HEK293 (cell line): ENCODE measurements around the gene PGAP6.

Experiments used
- ZNF837 ChIP-seq: fragments of 450-650 bp; formaldehyde crosslinking; IDR thresholded peaks from 2 replicates; pipeline ENCODE4 v1.5.1; 2016; ENCODE audit warnings: missing biosample characterization, missing genetic modification characterization
- TF ChIP-seq, protein P1 (sequence below): fragments of 450-650 bp; formaldehyde crosslinking; IDR thresholded peaks from 2 replicates; pipeline ENCODE4 v1.5.1; 2016; ENCODE audit warnings: missing biosample characterization, missing genetic modification characterization

GRCh38 chr16:321532-321931 is 60.2 kb downstream of the PGAP6 start:
- TF ChIP-seq ZNF837 (tag by site-specific recombination): no peak
- TF ChIP-seq, protein P1, sequence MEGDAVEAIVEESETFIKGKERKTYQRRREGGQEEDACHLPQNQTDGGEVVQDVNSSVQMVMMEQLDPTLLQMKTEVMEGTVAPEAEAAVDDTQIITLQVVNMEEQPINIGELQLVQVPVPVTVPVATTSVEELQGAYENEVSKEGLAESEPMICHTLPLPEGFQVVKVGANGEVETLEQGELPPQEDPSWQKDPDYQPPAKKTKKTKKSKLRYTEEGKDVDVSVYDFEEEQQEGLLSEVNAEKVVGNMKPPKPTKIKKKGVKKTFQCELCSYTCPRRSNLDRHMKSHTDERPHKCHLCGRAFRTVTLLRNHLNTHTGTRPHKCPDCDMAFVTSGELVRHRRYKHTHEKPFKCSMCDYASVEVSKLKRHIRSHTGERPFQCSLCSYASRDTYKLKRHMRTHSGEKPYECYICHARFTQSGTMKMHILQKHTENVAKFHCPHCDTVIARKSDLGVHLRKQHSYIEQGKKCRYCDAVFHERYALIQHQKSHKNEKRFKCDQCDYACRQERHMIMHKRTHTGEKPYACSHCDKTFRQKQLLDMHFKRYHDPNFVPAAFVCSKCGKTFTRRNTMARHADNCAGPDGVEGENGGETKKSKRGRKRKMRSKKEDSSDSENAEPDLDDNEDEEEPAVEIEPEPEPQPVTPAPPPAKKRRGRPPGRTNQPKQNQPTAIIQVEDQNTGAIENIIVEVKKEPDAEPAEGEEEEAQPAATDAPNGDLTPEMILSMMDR (tag by site-specific recombination): no peak
